GM18867 (cell line): ENCODE results near the gene ATXN7L1.

Experiments
- ATAC-seq: cut with Tn5 transposase; IDR thresholded peaks from one replicate; pipeline ENCODE4 v1.9.1; 2021; ENCODE audit warnings: mild to moderate bottlenecking, moderate library complexity; ENCODE audit not compliant: unreplicated experiment

ATXN7L1 gene

DNA sequence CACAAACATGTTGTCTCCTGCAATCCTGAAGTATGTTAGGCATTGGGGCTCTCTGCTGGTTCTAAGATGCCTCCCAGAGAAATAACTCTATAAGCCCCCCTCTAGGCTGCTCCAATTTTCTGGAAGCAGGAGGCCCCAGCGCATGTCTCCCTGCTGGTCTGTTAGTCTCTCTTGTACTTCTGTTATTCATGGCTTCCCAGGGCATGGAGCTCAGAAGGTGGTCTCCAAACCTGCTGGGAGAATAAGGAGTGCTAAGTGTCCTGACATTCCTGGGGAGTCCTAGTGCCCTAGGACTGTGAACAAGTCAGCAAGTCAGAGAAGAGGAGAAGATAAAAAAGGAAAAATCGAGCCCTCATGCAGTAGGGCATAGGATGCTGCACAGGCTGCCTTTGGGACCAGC, 224.6 kb downstream of the ATXN7L1 start:
- ATAC-seq: no peak

DNA sequence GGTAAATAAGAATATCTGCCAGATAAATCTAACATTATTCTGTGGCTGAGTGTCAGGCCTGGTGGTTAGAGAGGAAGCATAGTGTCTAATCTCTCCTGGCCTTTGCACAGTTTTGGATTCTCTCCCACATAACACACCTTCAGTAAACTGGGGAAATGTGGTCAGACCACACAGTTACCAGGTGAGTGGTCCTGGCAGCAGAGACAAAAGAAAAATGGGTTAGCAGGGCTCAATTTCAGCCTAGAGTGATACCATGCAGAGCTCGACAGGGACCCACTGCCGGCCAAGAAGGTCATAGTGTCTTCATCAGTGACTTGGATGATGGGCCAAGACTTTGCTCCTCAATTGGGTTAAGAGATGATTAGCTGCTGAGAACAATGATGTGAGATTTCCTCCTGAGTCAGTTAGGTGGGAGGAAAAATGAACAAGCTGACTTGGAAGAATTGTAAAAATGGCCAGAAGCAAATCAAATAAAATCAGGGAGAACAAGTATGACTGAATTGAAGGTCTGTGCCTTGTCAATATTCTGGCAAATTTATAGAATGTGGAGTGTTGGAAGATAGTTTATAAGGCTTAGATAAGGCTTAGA, 225.9 kb downstream of the ATXN7L1 start:
- no peak for ATAC-seq

DNA sequence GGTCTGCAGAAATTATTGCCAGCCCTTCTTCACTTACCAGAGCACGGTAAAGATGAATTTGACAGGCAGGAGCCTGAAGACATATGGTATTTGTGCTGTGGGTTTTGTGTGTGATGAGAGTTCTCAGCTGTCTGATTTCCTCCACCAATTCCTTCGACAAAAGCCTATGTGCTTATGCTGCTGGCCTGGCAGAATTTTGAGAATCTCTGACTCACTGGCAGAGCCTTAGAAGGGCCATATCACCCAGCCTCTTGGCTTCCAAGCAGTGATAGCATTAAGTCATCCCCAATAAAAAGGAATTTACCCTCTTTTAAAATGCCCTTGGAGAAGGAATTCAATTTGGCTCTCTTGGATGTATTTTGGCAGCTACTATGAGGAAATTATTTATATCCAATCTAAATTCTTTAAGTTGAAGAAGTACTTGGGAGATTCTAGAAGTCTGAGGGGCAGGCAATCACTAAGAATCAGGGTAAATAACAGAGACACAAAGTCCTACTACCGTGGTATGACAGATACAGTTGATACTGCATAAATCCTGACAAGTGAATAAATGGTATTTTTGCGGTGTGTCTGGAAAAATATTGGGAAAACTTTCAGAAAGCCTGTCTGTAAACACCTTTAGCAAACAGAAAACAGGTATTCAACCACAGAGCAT, 226.5 kb downstream of the ATXN7L1 start:
- no peak for ATAC-seq

DNA sequence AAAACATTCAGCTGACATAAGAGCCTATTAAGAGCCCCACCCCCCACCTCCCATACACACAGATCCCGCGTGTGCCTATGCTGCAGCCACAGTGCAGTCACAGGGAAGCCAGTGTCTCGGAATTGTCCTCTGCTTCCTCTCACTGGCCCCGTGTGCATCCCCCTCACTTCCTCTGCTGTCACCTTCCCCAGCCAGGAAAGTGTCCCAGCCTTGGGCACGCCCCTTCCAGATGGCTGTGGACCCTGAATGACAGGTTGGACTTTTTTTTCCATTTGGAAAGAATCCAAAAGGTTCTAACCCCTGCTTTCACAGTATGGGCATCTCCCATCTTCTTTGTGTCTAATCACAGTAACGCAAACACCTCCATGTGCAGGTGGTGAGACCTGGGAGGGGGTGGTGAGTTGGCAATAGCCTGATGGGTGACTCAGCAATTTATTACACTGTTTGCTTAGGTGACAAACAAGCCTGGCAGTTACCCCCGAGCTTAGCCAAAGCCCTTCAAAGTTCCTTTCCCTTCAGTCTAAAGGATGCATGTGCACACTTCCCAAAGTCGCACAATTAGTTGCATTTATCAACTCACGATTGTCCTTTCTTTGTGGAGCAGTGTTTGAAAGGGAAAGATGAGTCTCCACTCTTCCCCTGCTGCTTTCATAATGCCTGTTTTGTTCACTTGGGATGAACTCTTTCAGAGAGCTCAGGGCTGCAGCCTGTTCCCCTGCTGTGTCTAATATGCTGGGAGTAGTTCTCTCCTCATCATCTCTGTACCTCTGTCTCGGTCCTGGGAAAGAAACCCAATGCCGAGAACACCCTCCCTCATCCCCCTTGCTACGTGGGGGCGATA, 227.6 kb downstream of the ATXN7L1 start:
- ATAC-seq: no peak

DNA sequence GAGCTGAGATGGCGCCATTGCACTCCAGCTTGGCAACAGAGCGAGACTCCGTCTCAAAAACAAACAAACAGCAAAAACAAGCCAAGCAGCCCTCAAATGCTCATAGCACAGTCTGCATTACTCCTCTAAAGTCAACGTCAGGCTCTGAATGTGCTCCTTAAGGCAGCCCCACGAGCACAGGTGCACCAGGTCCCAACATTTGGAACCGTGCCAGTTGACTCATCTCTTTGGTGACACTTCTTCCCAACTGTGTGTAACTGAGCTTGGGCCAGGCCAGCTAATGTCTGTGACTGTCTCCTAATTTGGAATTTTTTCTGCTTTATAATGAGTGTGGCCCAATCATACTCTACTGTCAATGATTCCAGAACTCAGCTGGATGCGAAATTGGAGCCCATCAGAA, 228.8 kb downstream of the ATXN7L1 start:
- no peak for ATAC-seq

DNA sequence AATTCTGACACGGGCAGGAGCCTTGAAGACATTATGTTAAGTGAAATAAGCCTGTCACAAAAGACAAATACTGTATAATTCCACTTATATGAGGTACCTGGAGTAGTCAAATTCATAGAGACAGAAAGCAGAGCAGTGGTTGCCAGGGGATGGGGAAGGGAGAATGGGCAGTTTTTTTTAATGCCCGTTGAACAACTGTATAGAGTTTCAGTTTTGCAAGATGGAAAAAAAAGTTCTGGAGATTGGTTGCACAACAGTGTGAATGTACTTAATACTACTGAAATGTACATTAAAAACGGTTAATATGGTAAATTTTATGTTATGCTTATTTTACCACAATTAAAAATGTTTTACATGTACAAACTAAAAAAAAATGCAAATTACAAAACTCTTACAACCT, 231.5 kb downstream of the ATXN7L1 start:
- no peak for ATAC-seq

DNA sequence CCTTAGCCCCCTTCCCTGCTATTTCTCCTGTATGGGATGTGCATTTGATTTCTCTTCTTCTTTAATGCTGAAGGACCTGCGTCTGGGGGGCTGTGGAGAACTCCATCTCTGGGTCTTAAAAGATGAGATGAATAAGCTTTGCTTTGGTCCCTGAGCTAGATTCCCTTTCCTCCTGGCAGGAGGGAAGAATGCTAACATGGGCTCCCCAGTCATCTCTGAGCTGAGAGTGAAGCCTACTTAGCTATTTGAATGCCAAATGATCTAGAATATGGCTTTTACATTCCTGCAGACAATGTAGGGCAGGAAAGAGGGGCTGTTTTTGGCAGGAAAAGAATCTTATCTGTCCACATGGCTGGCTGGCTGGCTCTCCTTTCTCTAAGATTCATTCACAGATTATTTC, 232.5 kb downstream of the ATXN7L1 start:
- ATAC-seq: no peak

DNA sequence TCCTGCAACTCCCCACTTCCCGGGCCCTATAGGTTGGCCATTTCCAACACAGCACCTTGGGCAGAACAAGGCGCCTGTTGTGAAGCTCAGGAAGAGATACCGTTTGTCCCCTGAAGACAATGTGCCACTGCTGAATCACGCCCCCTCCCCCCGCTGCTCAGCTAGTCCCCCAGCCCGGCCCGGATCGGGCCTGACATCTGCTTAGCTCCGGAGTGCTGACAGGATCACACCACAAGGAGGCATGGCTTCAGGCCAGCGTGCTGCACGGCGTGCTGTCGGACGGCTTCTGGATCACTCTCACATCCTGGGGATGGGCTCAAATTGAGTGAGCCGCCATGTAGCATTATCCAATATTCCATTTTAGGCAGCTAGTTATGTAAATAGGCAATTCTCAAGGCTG, 233.0 kb downstream of the ATXN7L1 start:
- no peak for ATAC-seq

DNA sequence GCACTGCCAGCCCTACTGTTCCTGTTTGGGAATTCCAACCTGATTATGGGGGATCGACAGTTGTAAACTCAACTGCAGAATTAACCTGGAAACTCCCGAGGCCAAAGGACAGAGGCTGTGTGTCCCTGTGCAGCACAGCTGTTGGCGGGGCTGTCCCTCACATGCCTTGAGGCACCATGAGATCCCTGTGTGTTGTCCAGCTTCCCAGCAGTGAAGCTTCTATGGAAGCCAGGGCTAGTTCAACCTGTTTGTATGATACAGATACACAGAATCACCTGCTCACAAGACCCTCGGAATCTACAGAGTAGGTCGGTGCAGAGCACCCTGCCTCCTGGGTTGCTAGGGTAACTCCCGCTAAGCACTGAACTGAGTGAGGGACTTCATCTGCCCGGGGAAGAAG, 234.1 kb downstream of the ATXN7L1 start:
- ATAC-seq: no peak

DNA sequence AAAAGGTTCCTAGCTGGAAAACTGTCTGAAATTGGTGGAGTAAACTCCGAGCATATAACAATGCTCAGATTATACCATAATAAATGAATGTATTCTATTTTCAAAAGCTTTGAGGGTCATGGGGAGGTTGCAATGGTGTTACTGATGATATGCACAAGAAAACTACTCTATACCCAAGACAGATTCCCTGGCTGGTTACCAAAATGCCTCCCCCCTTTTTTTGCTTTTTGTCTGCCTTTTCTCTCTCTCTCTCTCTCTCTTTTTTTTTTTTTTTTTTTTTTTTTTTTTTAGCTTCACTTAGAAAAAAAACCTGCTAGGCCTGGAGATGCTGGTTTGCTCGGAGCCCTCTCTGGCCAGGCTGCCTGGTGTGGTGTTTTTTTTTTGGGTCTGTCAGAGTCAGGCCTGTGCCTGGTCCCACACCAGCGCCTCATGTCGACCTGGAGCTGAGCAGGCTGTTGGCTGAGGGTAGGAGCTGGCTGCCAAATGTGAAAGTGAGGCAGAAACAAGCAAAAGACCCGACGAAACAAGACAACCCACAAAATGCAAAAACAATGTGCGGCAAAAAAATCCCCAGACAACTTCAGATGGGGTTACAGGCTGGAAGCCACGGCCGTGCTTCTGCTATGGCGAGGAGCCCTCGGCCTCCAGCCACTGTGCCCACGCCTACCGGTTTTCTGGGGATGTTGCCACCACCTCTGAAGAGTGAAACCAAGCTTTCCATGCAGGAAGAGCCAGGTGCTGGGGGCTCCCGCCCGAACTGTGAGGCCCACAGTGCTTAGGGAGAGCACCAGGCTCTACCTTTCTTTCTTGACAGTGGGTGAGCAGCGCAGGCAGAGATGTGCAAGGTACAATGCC, 235.2 kb downstream of the ATXN7L1 start:
- ATAC-seq: no peak

DNA sequence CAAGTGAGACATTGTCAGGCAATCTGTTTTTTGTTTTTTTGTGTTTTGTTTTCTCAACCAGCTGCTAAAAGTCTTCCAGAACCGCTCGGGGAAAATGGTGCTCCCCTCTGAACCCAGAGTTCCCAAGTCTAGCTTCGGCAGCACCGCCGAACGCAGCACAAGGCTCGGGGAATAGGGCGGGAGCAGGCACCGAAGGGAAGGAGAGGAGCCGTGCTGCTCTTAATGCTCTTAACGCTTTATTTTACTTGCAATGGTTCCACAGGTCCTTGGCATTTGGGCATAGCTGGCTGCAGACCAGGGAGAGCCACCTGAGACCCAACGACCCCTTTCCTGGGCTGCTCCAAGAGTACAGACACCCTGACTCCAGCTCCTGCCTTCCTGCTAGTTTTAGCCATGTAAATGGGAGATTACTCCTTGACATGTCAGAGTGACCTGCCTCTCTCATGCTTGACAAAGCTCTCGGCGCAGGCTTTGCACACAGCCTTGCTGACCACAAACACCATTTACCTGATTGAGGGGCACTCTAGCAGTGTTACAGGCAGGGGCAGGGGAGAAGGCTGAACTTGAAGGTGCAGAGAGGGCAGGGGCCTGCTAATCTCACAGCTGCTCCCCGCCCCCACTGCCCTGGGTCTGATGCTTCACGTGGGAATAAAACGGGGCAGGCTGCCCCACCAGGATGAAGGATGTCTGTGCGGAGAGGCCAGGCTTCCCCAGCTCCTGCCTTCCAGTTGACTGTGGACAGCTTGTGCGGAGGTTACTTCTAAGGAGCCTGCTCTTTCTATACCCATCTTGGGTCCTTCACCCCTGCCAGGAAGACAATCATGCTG, 236.5 kb downstream of the ATXN7L1 start:
- no peak for ATAC-seq

DNA sequence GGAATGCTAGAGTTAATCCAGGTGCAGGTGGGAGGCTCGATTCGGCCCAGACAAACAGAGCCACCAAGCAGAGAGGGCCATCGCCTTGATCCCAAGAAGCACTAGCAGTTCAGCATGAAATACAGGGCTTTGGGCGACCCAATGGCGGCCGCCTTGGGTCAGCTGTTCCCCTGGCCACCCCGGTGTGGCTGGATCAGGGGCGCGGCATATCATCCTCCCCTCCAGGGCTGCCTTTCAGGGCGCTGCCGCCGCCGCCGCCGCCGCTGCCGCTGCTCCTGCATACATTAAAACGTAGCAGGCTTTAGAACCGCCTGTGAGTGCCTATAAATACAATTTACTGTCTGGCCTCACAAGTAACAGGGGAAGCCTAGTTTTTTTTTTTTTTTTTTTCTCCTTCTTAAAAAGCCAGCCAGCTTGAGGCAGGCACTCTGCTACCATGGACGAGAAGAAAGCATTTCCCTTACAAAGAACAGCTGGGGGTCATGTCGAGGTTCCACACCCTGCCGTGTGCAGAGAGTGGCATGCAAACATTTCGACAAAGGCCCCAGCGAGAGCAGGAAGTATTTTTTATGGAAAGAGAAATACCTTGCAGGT, 237.4 kb downstream of the ATXN7L1 start:
- no peak for ATAC-seq

DNA sequence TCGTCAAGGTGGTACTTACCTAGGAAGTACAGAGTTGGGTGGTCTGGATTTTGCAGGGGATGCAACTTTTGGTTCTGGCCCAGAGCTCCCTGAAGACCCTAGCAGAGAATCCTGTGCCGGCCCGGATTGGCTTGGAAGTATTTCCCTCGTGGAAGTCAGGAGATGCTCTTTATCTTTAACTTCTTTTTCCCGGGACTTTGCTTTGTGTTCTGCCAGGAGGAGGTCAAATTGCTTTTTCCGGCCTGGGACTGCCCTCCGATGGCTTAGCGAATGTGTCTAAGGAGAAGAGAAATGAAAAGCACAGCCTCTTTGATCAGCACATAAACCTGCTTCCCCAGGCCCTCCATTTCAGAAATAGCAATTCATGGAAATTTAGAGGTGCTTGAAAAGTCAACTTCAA, 238.1 kb downstream of the ATXN7L1 start:
- ATAC-seq: no peak

DNA sequence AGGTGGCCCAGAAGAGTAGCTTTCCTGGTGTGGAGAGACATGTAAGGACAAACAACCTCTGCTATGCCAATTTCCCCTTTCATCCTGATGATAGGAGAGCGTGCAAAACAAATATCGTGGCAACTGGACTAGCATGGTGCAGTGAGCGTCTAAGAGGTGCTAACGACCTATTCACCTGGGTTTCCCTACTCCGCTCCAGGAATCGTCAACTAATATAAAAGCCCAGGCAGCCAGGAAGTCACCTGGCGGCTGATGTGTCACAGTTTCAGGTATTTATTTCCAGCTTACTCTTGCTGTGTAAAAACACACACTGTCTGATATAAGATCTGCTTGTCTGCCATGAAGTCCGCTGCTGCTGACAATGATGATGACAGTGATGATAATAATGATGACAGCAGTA, 238.6 kb downstream of the ATXN7L1 start:
- no peak for ATAC-seq

DNA sequence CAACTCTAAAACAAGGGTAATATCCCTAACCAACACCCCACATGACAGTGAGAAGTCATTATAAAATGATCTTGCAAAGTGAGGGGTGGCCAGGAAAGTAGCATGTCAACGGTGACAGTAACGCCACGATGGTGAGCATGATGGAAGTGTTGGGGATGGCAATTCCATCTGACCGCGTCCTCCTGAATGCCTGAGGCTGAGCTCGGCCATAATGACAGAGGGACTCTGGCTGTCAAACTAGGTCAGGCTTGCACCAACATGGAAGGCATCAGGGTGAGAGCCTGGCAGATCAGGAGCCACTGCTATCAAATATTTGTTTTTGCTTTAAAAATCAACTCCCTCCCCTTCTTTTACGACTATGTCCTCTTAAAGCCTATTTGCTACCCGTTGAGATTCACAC, 239.4 kb downstream of the ATXN7L1 start:
- ATAC-seq: no peak

DNA sequence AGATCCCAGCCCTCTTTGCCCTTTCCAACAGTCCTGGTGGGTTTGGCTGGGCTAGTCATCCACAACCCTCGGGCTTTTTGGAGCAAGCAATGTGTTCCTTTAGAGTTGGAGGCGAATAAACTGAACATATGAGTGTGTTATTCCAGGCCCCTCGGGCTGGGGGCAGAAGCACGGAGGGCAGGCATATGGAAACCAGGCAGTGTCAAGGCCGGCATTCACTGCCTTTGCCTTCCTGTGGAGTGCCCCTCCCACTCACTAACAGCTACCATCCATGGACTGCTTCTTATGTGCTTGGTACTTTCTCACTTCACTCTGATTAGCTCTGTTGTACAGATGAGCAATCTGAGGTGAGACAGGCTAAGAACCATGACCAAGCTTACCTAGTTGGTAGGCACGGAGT, 241.2 kb downstream of the ATXN7L1 start:
- no peak for ATAC-seq

DNA sequence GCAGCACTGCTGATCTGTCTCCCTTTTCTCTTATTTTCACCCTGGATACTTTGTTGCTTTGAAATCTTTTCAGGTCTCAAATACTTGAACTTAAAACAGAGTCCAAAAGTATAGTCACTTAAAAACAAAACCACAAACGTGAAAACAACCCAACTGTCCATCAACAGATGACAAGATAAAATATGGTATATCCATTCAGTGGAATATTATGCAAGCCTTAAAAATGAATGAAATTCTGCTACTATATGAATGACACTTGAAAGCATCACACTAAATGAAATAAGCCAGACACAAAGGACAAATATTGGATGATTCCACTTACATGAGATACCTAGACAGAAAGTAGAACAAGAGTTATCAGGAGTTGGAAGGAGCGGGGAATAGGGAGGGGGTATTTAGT, 250.4 kb downstream of the ATXN7L1 start:
- no peak for ATAC-seq

DNA sequence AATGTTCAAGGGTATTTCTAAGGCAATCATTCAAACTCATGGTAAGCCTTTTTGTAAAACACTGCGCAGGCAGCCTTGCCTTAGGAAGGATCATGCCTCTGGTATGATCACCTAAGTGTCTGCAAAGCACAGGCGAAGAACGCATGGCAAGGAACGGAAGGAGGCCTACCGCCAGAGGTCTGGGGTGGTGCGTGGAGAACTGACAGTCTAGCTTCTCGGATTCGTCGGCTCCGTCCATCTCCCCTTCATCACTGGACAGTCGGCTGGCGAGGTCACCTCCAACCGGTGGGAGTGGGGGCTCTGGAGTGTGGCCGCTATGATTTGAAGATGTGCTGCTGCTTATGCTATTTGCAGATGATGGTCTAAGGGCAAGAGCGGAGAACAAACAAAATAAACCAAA, 252.5 kb downstream of the ATXN7L1 start:
- no peak for ATAC-seq

DNA sequence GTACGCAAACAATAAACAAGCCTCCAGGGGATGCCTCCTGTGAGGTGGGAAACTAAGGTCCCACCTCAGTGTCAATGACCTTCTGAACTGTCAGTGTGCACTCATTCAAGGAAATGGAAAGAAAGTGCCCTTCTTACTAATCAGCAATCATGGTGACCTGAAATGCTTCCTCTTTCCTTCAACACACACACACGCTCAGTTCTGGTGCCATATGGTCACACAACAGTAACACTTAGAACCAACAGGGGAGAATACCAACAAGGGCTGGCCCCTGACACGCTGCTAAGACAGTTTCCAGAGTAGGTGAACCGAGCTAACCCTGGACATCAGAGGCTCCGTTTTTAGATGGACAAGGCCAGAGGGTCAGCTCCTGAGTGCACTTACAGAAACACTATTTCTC, 253.0 kb downstream of the ATXN7L1 start:
- ATAC-seq: no peak

DNA sequence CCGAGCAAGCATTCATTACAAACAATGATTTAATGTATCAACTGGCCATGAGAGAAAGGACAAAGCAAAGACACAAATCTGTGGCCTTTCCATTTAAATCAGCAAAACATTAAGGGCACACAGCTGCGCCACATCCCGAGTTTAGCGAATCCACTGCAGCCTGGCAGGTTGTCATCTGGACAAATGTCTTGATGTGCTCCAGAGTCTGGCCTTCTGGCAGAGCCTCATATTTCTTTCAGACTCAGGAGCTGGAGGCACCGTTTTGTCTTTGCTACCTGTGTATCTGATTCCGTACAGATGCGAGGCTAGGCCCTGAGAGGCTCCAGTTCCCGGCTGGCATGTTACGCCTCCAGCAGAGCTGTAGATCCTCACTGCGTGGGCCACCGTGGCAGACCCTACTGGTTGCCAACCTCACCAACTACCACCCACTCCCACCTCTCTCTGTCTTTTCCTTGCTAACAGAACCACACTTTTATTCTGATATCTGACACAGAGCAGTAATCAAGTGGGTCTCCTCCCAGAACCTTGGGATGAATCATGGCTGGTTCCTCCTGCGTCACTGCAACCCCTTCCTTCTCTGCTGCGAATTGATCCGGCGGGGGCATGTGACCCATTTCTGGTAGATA, 254.2 kb downstream of the ATXN7L1 start:
- ATAC-seq: no peak
